ENCODE measurements around the gene ZFP3. TPM values are rescaled to one million over a fixed set of nuclear protein-coding genes. Genes with fewer than 3 reads are reported as not detected.
"Not testable (repeated sequence)": the region's sequence is repeated elsewhere in the genome, so short reads cannot be mapped to it uniquely, and the experiment has no call there.

The ZFP3 gene
- total RNA-seq, 4 donors from 2014 or later: 4.1 to 6.2 (median 5.3) TPM

- no peaks in the 10 kb centered on the region for H3K36me3 ChIP-seq
- peak; percentile 68 for DNase-seq (ENCODE audit: extremely low spot score)
- intact Hi-C loops (cut with DNase I): no loop called here
- H3K27me3 ChIP-seq: peaks cover 0 to 8% (median 0%) of the 10 kb centered on the region in 4 donors
- H3K4me1 ChIP-seq: no peaks in the 10 kb centered on the region
- no peak overlapping the region for H3K4me3 ChIP-seq
- H3K9me3 ChIP-seq: no peaks in the 10 kb centered on the region
- WGBS: 74% methylated on average over 8 of the region's 8 CpGs
- TF ChIP-seq POLR2A (IDR thresholded peaks at IDR 0.05; ENCODE audit: low read depth) (no peak), CTCF (IDR thresholded peaks at IDR 0.05) (no peak), POLR2AphosphoS5 (IDR thresholded peaks at IDR 0.05) (no peak), EP300 (IDR thresholded peaks at IDR 0.05) (no peak)
- no peak overlapping the region for H3K27ac ChIP-seq (replicated peaks in 1 of 4)
These were observed 55.0 kb downstream of the ZFP3 start for GRCh38 chr17:5133311-5133710.

GRCh38 chr17:5133961-5134360 is 55.7 kb downstream of the ZFP3 start:
- H3K27ac ChIP-seq (replicated peaks in 1 of 4); H3K36me3 ChIP-seq; H3K27me3 ChIP-seq; H3K4me1 ChIP-seq; DNase-seq (ENCODE audit: extremely low spot score); intact Hi-C loops (cut with DNase I); H3K4me3 ChIP-seq; H3K9me3 ChIP-seq: not testable (repeated sequence)
- 94% methylated on average over 8 of the region's 8 CpGs for WGBS

GRCh38 chr17:5134571-5134970 is 56.3 kb downstream of the ZFP3 start:
- H3K4me3 ChIP-seq; H3K27me3 ChIP-seq; H3K36me3 ChIP-seq; H3K4me1 ChIP-seq; H3K9me3 ChIP-seq; H3K27ac ChIP-seq (replicated peaks in 1 of 4); DNase-seq (ENCODE audit: extremely low spot score); intact Hi-C loops (cut with DNase I): not testable (repeated sequence)
- WGBS: 80% methylated on average over 11 of the region's 11 CpGs

GRCh38 chr17:5135131-5135712 is 57.0 kb downstream of the ZFP3 start:
- H3K27ac ChIP-seq (replicated peaks in 1 of 4); H3K36me3 ChIP-seq; H3K27me3 ChIP-seq; DNase-seq (ENCODE audit: extremely low spot score); H3K9me3 ChIP-seq; intact Hi-C loops (cut with DNase I); H3K4me1 ChIP-seq; H3K4me3 ChIP-seq: not testable (repeated sequence)
- WGBS: 82% methylated on average over 8 of the region's 8 CpGs

- WGBS: 87% methylated on average over 9 of the region's 14 CpGs
- H3K4me3 ChIP-seq: no peak overlapping the region
- H3K36me3 ChIP-seq: no peaks in the 10 kb centered on the region
- TF ChIP-seq CTCF (IDR thresholded peaks at IDR 0.05) (no peak), POLR2A (IDR thresholded peaks at IDR 0.05; ENCODE audit: low read depth) (no peak), EP300 (IDR thresholded peaks at IDR 0.05) (no peak), POLR2AphosphoS5 (IDR thresholded peaks at IDR 0.05) (no peak)
- no peak overlapping the region for H3K27ac ChIP-seq (replicated peaks in 1 of 4)
- no peaks in the 10 kb centered on the region for H3K4me1 ChIP-seq
- peak; percentile 80 for DNase-seq (ENCODE audit: extremely low spot score)
- intact Hi-C loops (cut with DNase I): no loop called here
- no peaks in the 10 kb centered on the region for H3K9me3 ChIP-seq
- peaks cover 0 to 4% (median 0%) of the 10 kb centered on the region in 4 donors for H3K27me3 ChIP-seq
These were observed 57.7 kb downstream of the ZFP3 start for GRCh38 chr17:5135726-5136579.

GRCh38 chr17:5136580-5137412 is 58.5 kb downstream of the ZFP3 start:
- intact Hi-C loops (cut with DNase I); H3K27ac ChIP-seq (replicated peaks in 1 of 4); H3K27me3 ChIP-seq; H3K36me3 ChIP-seq; H3K4me1 ChIP-seq; H3K4me3 ChIP-seq; H3K9me3 ChIP-seq: not testable (repeated sequence)
- peak; percentile 74 for DNase-seq (ENCODE audit: extremely low spot score)
- WGBS: 60% methylated on average over 1 of the region's 14 CpGs

GRCh38 chr17:5137511-5138197 is 59.4 kb downstream of the ZFP3 start:
- H3K4me3 ChIP-seq; H3K36me3 ChIP-seq; intact Hi-C loops (cut with DNase I); H3K27ac ChIP-seq (replicated peaks in 1 of 4); H3K9me3 ChIP-seq; DNase-seq (ENCODE audit: extremely low spot score); H3K4me1 ChIP-seq; H3K27me3 ChIP-seq: not testable (repeated sequence)
- 86% methylated on average over 11 of the region's 15 CpGs for WGBS

GRCh38 chr17:5138198-5138544 is 59.9 kb downstream of the ZFP3 start:
- H3K27ac ChIP-seq (replicated peaks in 1 of 4); H3K9me3 ChIP-seq; DNase-seq (ENCODE audit: extremely low spot score); intact Hi-C loops (cut with DNase I); H3K4me3 ChIP-seq; H3K36me3 ChIP-seq; H3K27me3 ChIP-seq; H3K4me1 ChIP-seq: not testable (repeated sequence)
- 97% methylated on average over 9 of the region's 9 CpGs for WGBS
